KOPT-K1 (cell line): ENCODE measurements around the gene NUDT2.
"Not testable (repeated sequence)": the region's sequence is repeated elsewhere in the genome, so short reads cannot be mapped to it uniquely, and the experiment has no call there.

Source experiments
- H3K27ac ChIP-seq: fragments of 200-600 bp; sonication (generic); 2 replicates; pipeline ENCODE4 v1.5.1; 2016; ENCODE audit warnings: antibody characterized with exemption, mild to moderate bottlenecking, low read depth, low read length; ENCODE audit not compliant: poor library complexity, severe bottlenecking
- H3K36me3 ChIP-seq: fragments of 200-600 bp; sonication (generic); 2 replicates; pipeline ENCODE4 v1.5.1; 2017; ENCODE audit warnings: antibody characterized with exemption, mild to moderate bottlenecking, low read length, moderate library complexity; ENCODE audit not compliant: insufficient read depth
- H3K9me3 ChIP-seq: fragments of 200-600 bp; sonication (generic); 2 replicates; pipeline ENCODE4 v1.5.1; 2017; ENCODE audit warnings: antibody characterized with exemption, low read length, mild to moderate bottlenecking; ENCODE audit not compliant: insufficient read depth, poor library complexity, severe bottlenecking

NUDT2 gene

DNA sequence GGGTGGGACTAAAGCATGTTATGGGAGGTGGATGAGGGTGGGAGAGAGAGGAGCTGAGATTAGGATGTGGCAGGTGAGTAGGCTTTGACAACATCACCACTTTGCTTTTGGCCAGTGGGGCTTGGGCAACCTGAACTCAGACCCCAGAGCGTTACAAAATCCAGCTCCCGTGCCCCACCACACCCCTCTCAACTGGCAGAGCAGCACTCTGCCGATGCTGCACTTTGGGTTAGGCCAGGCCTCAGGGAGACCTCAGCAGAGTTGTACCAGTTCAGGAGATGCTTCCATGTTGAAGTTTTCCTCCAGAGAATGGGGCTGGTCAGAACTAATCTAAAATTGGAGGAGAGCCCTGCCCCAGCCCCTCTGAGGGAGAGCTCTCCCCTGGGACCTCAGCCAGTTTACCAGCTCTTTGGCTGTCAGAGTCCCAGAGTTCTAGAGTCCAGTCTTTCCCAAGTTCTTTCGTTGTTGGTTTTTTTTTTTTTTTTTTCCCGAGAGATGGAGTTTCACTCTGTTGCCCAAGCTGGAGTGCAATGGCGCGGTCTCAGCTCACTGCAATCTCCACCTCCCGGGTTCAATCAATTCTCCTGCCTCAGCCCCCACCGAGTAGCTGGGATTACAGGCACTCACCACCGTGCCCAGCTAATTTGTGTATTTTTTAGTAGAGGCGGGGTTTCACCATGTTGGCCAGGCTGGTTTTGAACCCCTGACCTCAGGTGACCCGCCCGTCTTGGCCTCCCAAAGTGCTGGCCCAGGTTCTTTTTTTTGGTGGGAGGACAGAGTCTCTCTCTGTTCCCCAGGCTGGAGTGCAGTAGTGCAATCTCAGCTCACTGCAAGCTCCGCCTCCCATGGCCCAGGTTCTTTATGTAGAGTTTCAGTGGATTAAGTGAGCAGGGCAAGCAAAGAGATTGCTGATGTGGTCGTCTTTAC, 17.8 kb downstream of the NUDT2 start:
- Histone ChIP-seq H3K9me3 (no peaks in the 10 kb centered on the region), H3K36me3 (peaks cover 20% of the 10 kb centered on the region), H3K27ac (no peak overlapping the region)

DNA sequence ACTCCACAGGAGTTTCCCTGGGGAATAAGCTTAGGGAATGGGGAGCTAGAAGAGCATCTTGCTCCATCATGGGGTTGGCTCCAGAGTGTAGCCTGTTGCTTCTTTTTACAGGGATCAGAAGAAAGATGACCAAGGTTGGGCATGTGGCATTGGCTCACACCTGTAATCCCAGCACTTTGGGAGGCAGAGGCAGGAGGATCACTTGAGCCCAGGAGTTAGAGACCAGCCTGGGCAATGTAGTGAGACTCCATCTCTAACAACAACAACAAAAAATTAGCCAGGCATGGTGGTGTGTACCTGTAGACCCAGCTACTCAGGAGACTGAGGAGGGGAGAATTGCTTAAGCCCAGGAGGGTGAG, 18.4 kb downstream of the NUDT2 start:
- Histone ChIP-seq H3K9me3 (no peaks in the 10 kb centered on the region), H3K36me3 (peaks cover 14% of the 10 kb centered on the region), H3K27ac (no peak overlapping the region)

DNA sequence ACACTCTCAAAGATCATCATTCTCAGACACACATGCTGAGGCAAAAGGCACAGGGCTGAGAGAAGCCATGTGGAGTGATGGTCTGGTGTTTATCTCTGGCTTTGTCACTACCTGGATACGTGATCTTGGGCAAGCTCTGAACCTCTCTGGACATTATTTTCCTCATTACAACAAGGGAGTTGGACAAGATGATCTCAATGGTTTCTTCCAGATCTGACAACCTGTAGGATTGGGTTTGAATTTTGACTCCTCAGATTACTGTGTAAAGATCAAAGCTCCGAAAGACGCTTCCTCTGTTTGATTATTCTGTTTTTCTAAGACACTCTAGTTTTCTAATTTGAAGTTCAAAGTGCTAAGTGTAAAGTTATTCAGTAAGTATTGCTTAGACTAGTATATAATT, 20.0 kb downstream of the NUDT2 start:
- Histone ChIP-seq H3K9me3 (no peaks in the 10 kb centered on the region), H3K27ac (no peak overlapping the region), H3K36me3 (no peaks in the 10 kb centered on the region; the same call in 1 of the 2 replicates)

DNA sequence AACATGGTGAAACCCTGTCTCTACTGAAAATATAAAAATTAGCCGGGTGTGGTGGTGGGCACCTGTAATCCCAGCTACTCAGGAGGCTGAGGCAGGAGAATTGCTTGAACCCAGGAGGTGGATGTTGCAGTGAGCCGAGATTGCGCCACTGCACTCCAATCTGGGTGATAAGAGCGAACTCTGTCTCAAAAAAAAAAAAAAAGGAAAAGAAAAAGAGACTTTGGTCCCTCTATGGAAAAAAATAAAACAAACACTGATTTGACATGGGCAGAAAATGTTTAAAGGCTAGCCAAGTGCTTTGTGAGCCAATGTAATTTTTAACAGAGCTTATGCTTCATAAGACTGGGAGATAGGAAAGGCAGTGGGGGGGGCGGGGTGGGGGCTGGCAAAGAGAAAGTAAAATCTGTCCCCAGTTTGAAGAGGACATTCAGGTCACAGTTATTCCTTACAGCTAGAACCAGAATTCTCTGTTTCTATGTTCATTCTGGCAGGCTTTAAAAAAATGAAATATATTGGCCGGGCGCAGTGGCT, 22.8 kb downstream of the NUDT2 start:
- H3K36me3 ChIP-seq, H3K27ac ChIP-seq: not testable (repeated sequence)
- H3K9me3 ChIP-seq = peaks cover 20% of the 10 kb centered on the region

DNA sequence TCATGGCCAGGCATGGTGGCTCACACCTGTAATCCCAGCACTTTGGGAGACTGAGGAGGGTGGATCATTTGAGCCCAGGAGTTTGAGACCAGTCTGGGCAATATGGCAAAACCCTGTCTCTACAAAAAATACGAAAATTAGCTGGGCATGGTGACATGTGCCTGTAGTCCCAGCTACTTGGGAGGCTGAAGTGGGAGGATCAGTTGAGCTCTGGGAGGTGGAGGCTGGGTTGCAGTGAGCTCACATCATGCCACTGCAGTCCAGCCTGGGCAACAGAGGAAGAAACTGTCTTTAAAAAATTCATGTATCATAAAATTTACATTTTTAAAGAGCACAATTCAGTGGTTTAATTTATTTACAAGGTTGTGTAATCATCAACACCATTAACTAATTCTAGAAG, 23.6 kb downstream of the NUDT2 start:
- not testable (repeated sequence) for H3K27ac ChIP-seq, H3K36me3 ChIP-seq
- peaks cover 20% of the 10 kb centered on the region for H3K9me3 ChIP-seq

DNA sequence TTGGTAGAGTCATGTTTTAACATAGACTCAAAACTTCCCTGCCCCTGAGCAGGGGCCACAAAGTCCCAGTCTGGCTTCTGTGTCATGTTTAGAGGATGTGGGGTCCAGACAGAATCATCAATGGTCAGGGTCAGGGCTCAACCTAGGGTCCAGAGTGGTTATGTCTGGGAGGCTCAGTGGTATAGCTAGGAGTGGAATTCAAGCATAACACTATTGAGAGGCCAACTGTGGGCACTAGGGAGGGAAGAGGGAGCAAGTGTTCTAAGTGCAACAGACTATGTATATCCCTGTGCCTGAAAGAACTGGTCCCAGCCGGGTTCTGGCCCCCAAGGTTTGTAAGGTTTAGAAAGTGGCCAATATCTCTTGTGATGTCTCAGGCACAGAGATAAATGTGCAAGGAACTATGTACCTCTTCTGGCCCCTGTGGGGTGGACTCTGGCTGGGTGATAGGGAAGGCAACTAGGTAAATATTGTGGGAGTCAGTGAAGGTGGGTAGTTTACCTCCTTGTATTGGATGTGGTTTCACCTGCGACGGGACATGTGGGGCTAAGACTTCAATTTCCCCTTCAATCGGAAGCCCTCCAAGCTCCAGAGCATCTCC, 33.3 kb downstream of the NUDT2 start:
- Histone ChIP-seq H3K27ac (no peak overlapping the region), H3K9me3 (peaks cover 8% of the 10 kb centered on the region), H3K36me3 (no peaks in the 10 kb centered on the region)

DNA sequence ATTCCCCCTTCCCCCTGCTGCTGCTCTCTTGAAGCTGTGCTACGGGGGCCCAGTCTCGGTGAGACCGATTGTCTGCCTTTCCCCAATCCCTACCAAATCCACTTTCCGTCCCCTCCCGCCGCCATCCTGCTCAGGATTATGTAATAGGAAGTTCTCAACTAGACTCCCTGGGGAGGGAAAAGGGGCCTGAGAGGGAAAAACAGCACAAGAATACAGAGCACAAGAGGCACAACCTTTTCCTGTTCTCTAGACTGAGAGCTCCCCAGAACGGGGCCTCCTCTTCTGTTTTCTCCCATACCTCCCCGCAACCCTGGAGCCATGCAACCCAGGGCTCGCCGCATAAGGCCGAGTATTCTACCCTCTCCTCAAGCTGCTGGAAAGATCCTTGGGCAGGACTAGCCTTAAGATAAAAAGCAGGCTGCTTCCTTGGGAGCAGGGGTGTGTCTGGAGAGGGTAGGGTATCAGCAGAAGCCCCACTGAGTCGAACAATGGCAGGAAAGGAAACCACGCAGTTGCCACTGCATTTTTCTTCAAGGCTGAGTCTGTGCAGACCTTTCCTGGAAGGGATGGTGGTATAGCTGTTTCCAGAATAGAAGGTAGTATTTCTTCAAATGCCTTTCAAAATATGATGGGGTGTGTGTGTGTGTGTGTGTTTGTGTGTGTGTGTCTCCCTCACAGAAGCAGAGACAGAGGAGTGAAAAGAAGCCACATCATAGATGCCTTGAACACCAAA, 34.4 kb downstream of the NUDT2 start:
- peaks cover 18% of the 10 kb centered on the region for H3K9me3 ChIP-seq
- no peaks in the 10 kb centered on the region for H3K36me3 ChIP-seq
- no peak overlapping the region for H3K27ac ChIP-seq

DNA sequence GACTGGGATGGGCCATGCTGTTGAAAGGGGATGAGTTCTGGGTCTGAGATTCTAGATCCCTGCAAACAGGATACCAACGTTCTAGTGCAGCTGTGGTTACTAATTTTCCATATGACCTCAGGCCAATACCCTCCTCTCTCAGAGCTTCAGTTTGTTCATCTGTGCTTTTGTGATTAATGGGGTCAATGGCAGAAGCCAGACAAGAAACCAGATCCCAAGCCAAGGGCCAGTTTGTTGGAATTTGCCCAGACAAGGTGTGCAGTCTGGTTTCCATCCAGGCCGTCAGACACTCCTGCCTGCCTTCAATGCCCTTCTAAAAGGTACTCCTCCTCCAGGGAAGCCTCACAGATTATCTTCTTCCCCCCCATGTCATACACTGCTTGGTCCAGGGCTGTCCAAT, 35.9 kb downstream of the NUDT2 start:
- Histone ChIP-seq H3K27ac (no peak overlapping the region), H3K36me3 (peaks cover 2% of the 10 kb centered on the region; the same call in 1 of the 2 replicates), H3K9me3 (peaks cover 29% of the 10 kb centered on the region)

DNA sequence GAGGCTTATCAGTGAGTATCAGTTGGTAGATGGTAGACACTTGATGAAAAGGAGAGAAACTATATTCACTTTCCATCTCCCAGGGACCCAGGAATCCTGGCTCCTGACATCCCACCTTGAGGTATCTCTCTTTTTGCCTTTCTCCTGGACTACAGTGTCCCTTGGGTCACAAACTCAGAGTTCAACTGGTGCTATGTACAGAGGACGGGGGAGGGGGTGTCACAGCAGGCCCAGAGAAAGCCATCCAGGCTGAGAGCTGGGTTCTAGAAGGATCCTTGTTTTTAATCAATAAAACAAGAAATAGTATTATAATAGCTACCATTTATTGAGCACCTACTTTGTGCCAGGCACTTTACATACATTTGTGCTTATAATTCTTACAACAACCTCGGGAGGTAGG, 37.0 kb downstream of the NUDT2 start:
- Histone ChIP-seq H3K27ac (no peak overlapping the region), H3K9me3 (peaks cover 40% of the 10 kb centered on the region), H3K36me3 (peaks cover 12% of the 10 kb centered on the region; the same call in 1 of the 2 replicates)

DNA sequence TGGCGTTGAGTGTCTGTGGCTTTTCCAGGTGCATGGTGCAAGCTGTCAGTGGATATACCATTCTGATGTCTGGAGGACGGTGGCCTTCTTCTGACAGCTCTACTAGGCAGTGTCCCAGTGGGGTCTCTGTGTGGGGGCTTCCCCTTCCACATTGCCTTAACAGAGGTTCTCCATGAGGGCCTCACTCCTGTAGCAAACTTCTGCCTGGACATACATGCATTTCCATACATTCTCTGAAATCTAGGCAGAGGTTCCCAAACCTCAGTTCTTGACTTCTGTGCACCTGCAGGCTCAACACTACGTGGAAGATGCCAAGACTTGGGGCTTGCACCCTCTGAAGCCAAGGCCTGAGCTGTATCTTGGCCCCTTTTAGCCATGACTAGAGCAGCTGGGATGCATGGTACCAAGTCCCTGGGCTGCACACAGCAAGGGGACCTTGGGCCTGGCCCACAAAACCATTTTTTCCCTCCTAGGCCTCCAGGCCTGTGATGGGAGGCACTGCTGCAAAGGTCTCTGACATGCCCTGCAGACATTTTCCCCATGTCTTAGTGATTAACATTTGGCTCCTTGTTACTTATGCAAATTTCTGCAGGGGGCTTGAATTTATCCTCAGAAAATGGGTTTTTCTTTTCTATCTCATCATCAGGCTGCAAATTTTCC, 38.5 kb downstream of the NUDT2 start:
- H3K9me3 ChIP-seq = peaks cover 49% of the 10 kb centered on the region
- not testable (repeated sequence) for H3K27ac ChIP-seq
- peaks cover 17% of the 10 kb centered on the region; the same call in 1 of the 2 replicates for H3K36me3 ChIP-seq

DNA sequence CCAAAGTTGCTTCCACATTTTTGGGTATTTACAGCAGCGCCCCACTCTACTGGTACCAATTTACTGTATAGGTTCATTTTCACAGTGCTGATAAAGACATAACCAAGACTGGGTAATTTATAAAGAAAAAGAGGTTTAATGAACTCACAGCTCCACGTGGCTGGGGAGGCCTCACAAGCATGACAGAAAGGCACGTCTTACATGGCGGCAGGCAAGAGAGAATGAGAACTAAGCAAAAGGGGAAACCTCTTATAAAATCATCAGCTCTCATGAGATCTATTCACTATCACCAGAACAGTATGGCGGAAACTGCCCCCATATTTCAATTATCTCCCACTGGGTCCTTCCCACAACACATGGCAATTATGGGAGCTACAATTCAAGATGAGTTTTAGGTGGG, 39.4 kb downstream of the NUDT2 start:
- Histone ChIP-seq H3K36me3 (peaks cover 17% of the 10 kb centered on the region; the same call in 1 of the 2 replicates), H3K9me3 (peaks cover 49% of the 10 kb centered on the region)
- H3K27ac ChIP-seq = not testable (repeated sequence)

DNA sequence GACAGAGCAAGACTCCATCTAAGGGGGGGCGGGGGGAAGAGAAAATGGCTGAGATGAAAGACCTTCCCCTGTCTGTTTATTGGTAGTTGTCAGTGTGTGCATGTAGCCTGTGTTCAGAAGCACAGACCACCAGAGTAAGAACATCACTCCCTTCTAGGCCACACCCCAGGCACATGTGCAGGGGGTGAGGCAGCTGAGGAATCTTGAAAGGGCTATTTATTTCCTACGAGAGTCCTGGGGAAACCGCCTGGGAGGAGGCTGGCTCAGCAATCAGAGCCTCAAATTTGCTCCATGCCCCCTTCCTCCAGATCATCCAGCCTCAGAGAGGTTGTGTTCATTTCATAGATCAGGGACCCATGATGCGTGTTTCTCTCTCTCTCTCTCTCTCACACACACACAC, 40.3 kb downstream of the NUDT2 start:
- Histone ChIP-seq H3K27ac (no peak overlapping the region), H3K9me3 (peaks cover 49% of the 10 kb centered on the region), H3K36me3 (peaks cover 17% of the 10 kb centered on the region; the same call in 1 of the 2 replicates)

DNA sequence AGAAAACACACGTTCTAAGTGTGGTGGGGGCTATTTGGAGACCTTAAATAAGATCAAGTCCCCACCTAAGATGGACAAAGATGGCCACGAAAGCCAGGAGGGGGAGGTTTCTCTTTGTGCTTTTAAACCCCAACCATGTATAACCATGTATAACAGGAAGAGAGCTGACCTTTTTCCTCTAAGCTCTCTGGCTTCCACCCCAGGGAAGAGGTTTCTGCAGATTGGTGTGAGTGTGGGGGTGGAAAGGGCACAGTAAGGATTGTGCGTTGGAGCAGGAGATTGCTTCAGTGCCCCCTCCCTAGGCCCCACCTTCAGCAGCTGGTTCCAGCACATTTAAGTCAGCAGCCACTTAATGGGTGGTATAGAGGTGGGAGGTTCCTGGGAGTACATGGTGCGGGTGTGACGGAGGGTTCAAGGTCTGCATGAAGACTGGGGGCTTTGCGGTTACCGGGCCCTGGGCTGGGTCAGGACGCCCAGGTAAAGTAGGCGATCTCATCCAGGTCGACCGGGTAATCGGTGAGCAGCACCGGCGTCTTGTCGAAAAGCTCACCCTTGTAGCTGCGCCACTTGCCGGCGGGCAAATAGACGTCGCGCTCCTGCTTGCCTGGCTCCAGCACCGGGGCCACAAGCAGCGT, 41.1 kb downstream of the NUDT2 start:
- Histone ChIP-seq H3K9me3 (peaks cover 49% of the 10 kb centered on the region), H3K36me3 (peaks cover 17% of the 10 kb centered on the region; the same call in 1 of the 2 replicates), H3K27ac (no peak overlapping the region)
